Mesendoderm (in vitro differentiated cells): ENCODE results near the gene SPATA17.

Experiments used
- DNase-seq: peaks from one replicate; pipeline ENCODE4 v3.0.0; 2013
- H2AK5ac ChIP-seq: 2 replicates; pipeline ENCODE4 v1.6.1; 2013; ENCODE audit warnings: low read length, inconsistent platforms
- H2BK120ac ChIP-seq: 2 replicates; pipeline ENCODE4 v1.6.1; 2013; ENCODE audit warnings: low read depth, mild to moderate bottlenecking, low read length, moderate library complexity, mixed read lengths
- H2BK15ac ChIP-seq: replicated peaks from 2 replicates; pipeline ENCODE4 v1.6.1; 2013; ENCODE audit warnings: low read depth, mild to moderate bottlenecking, moderate library complexity
- H2BK5ac ChIP-seq: 2 replicates; pipeline ENCODE4 v1.6.1; 2013; ENCODE audit warnings: low read length, inconsistent platforms
- H3K18ac ChIP-seq: 2 replicates; pipeline ENCODE4 v1.6.1; 2013; ENCODE audit warnings: mild to moderate bottlenecking, low read length, mixed read lengths
- H3K23ac ChIP-seq: one replicate; pipeline ENCODE4 v1.6.1; 2013; ENCODE audit warnings: low read length
- H3K27ac ChIP-seq: 2 replicates; pipeline ENCODE4 v1.5.1; 2013; ENCODE audit warnings: low read depth, mild to moderate bottlenecking, inconsistent platforms, low read length, moderate library complexity
- H3K27me3 ChIP-seq: 2 replicates; pipeline ENCODE4 v1.6.1; 2013; ENCODE audit warnings: low read length, control low read depth, mild to moderate bottlenecking, inconsistent platforms; ENCODE audit not compliant: insufficient read depth, poor library complexity
- H3K36me3 ChIP-seq: 2 replicates; pipeline ENCODE4 v1.6.1; 2013; ENCODE audit warnings: low read length, inconsistent platforms; ENCODE audit not compliant: control insufficient read depth, insufficient read depth
- H3K4ac ChIP-seq: one replicate; pipeline ENCODE4 v1.6.1; 2013; ENCODE audit warnings: low read depth, mild to moderate bottlenecking, low read length, moderate library complexity
- H3K4me1 ChIP-seq: 2 replicates; pipeline ENCODE4 v1.6.1; 2013; ENCODE audit warnings: low read depth, low read length, inconsistent platforms; ENCODE audit not compliant: control insufficient read depth
- H3K4me2 ChIP-seq: 2 replicates; pipeline ENCODE4 v1.6.1; 2013; ENCODE audit warnings: low read length
- H3K4me3 ChIP-seq: 2 replicates; pipeline ENCODE4 v1.5.1; 2013; ENCODE audit warnings: mild to moderate bottlenecking, low read length
- H3K56ac ChIP-seq: one replicate; pipeline ENCODE4 v1.6.1; 2013; ENCODE audit warnings: low read length
- H3K79me1 ChIP-seq: 2 replicates; pipeline ENCODE4 v1.6.1; 2013; ENCODE audit warnings: low read length, inconsistent platforms
- H3K79me2 ChIP-seq: 2 replicates; pipeline ENCODE4 v1.6.1; 2013; ENCODE audit warnings: mild to moderate bottlenecking, low read length; ENCODE audit not compliant: control insufficient read depth, insufficient read depth
- H3K9ac ChIP-seq: 2 replicates; pipeline ENCODE4 v1.6.1; 2013; ENCODE audit warnings: low read length, inconsistent platforms
- H4K5ac ChIP-seq: one replicate; pipeline ENCODE4 v1.6.1; 2013; ENCODE audit warnings: low read length
- H4K8ac ChIP-seq: one replicate; pipeline ENCODE4 v1.6.1; 2013; ENCODE audit warnings: low read depth, mild to moderate bottlenecking, control low read depth, low read length, moderate library complexity
- WGBS: extraction: QIAGEN DNeasy Blood & Tissue Kit; methylation state at CpG from one replicate; pipeline ENCODE4 v1.1.7; 2013; ENCODE audit warnings: low lambda C conversion rate, missing lambda C conversion rate; ENCODE audit not compliant: insufficient coverage; ENCODE audit errors: extremely low coverage; 5-methylcytosine and 5-hydroxymethylcytosine counted together

The SPATA17 gene

GRCh38 chr1:217876896-217877295 is 245.8 kb downstream of the SPATA17 start:
- no CpG with 5 or more reads among the region's 5 CpGs for WGBS
- Histone ChIP-seq H3K4me3 (no peak overlapping the region), H2BK5ac (no peak overlapping the region), H3K79me1 (no peaks in the 10 kb centered on the region), H2AK5ac (no peak overlapping the region), H4K8ac (no peak overlapping the region), H3K27ac (no peak overlapping the region), H3K4ac (no peak overlapping the region), H3K9ac (no peak overlapping the region), H2BK15ac (no peak overlapping the region), H3K79me2 (no peaks in the 10 kb centered on the region), H3K4me1 (no peaks in the 10 kb centered on the region), H3K27me3 (no peaks in the 10 kb centered on the region), H3K23ac (no peak overlapping the region), H3K36me3 (no peaks in the 10 kb centered on the region), H3K56ac (no peak overlapping the region), H3K4me2 (no peak overlapping the region), H2BK120ac (no peak overlapping the region), H4K5ac (no peak overlapping the region), H3K18ac (no peak overlapping the region)
- DNase-seq: no peak

GRCh38 chr1:217881131-217881543 is 250.0 kb downstream of the SPATA17 start:
- Histone ChIP-seq H3K18ac (no peak overlapping the region), H3K36me3 (no peaks in the 10 kb centered on the region), H2BK5ac (no peak overlapping the region), H3K9ac (no peak overlapping the region), H2BK120ac (no peak overlapping the region), H3K27ac (no peak overlapping the region), H3K4me2 (no peak overlapping the region), H2BK15ac (no peak overlapping the region), H3K79me2 (no peaks in the 10 kb centered on the region), H2AK5ac (no peak overlapping the region), H3K4ac (no peak overlapping the region), H4K8ac (no peak overlapping the region), H3K56ac (no peak overlapping the region), H4K5ac (no peak overlapping the region), H3K79me1 (no peaks in the 10 kb centered on the region), H3K27me3 (no peaks in the 10 kb centered on the region), H3K23ac (no peak overlapping the region), H3K4me3 (no peak overlapping the region), H3K4me1 (no peaks in the 10 kb centered on the region)
- DNase-seq: no peak

GRCh38 chr1:217881607-217882332 is 250.6 kb downstream of the SPATA17 start:
- H3K9ac ChIP-seq: no peak overlapping the region
- no peak overlapping the region for H3K56ac ChIP-seq
- no peak overlapping the region for H3K27ac ChIP-seq
- no peak overlapping the region for H3K4ac ChIP-seq
- peak; percentile 78 for DNase-seq
- H3K79me1 ChIP-seq: no peaks in the 10 kb centered on the region
- H3K4me3 ChIP-seq: no peak overlapping the region
- H3K4me1 ChIP-seq: no peaks in the 10 kb centered on the region
- no peaks in the 10 kb centered on the region for H3K36me3 ChIP-seq
- no peak overlapping the region for H3K23ac ChIP-seq
- no peak overlapping the region for H2BK5ac ChIP-seq
- H4K8ac ChIP-seq: no peak overlapping the region
- WGBS: no CpG with 5 or more reads among the region's 5 CpGs
- no peak overlapping the region for H2BK15ac ChIP-seq
- H2AK5ac ChIP-seq: no peak overlapping the region
- H2BK120ac ChIP-seq: no peak overlapping the region
- H3K4me2 ChIP-seq: no peak overlapping the region
- no peak overlapping the region for H4K5ac ChIP-seq
- H3K18ac ChIP-seq: no peak overlapping the region
- no peaks in the 10 kb centered on the region for H3K27me3 ChIP-seq
- no peaks in the 10 kb centered on the region for H3K79me2 ChIP-seq

GRCh38 chr1:217885181-217885580 is 254.0 kb downstream of the SPATA17 start:
- Histone ChIP-seq H3K23ac (no peak overlapping the region), H3K27ac (no peak overlapping the region), H3K4me2 (no peak overlapping the region), H3K79me1 (no peaks in the 10 kb centered on the region), H3K79me2 (no peaks in the 10 kb centered on the region), H3K56ac (no peak overlapping the region), H3K4ac (no peak overlapping the region), H3K27me3 (no peaks in the 10 kb centered on the region), H2BK5ac (no peak overlapping the region), H3K9ac (no peak overlapping the region), H4K5ac (no peak overlapping the region), H2BK120ac (no peak overlapping the region), H3K4me3 (no peak overlapping the region), H3K18ac (no peak overlapping the region), H2AK5ac (no peak overlapping the region), H2BK15ac (no peak overlapping the region), H3K4me1 (no peaks in the 10 kb centered on the region), H4K8ac (no peak overlapping the region), H3K36me3 (no peaks in the 10 kb centered on the region)
- no CpG with 5 or more reads among the region's 3 CpGs for WGBS
- DNase-seq: no peak

- Histone ChIP-seq H4K8ac (no peak overlapping the region), H3K4me2 (no peak overlapping the region), H3K4ac (no peak overlapping the region), H3K56ac (no peak overlapping the region), H3K4me3 (no peak overlapping the region), H3K4me1 (no peaks in the 10 kb centered on the region), H2BK120ac (no peak overlapping the region), H3K36me3 (no peaks in the 10 kb centered on the region), H2BK15ac (no peak overlapping the region), H3K27ac (no peak overlapping the region), H2BK5ac (no peak overlapping the region), H3K23ac (no peak overlapping the region), H3K79me2 (no peaks in the 10 kb centered on the region), H4K5ac (no peak overlapping the region), H3K27me3 (no peaks in the 10 kb centered on the region), H3K18ac (no peak overlapping the region), H2AK5ac (no peak overlapping the region), H3K9ac (no peak overlapping the region), H3K79me1 (no peaks in the 10 kb centered on the region)
- no CpG with 5 or more reads among the region's 2 CpGs for WGBS
- DNase-seq: no peak
Measured at GRCh38 chr1:217888328-217888727, 257.2 kb downstream of the SPATA17 start.

GRCh38 chr1:217889401-217889800 is 258.3 kb downstream of the SPATA17 start:
- Histone ChIP-seq H3K9ac (no peak overlapping the region), H3K4me3 (no peak overlapping the region), H4K5ac (no peak overlapping the region), H3K27me3 (no peaks in the 10 kb centered on the region), H2BK5ac (no peak overlapping the region), H2BK120ac (no peak overlapping the region), H3K23ac (no peak overlapping the region), H3K56ac (no peak overlapping the region), H3K36me3 (no peaks in the 10 kb centered on the region), H3K79me1 (no peaks in the 10 kb centered on the region), H2AK5ac (no peak overlapping the region), H2BK15ac (no peak overlapping the region), H3K4ac (no peak overlapping the region), H3K18ac (no peak overlapping the region), H3K27ac (no peak overlapping the region), H3K4me1 (no peaks in the 10 kb centered on the region), H3K79me2 (no peaks in the 10 kb centered on the region), H3K4me2 (no peak overlapping the region), H4K8ac (no peak overlapping the region)
- no CpG with 5 or more reads among the region's 10 CpGs for WGBS
- DNase-seq: peak; percentile 82
